T-helper 17 cell (primary cell): ENCODE measurements around the gene HOXB4. TPM values are rescaled to one million over a fixed set of nuclear protein-coding genes. Genes with fewer than 3 reads are reported as not detected.
"Not testable (repeated sequence)": the region's sequence is repeated elsewhere in the genome, so short reads cannot be mapped to it uniquely, and the experiment has no call there.

Experiments
- ATAC-seq: fragments of 150-1000 bp; cut with Tn5 transposase; 2 replicates; pipeline ENCODE4 v1.10.0; 2021; ENCODE audit warnings: mild to moderate bottlenecking, moderate library complexity
- DNase-seq, 3 donors: peaks; one replicate each; pipeline versions ENCODE4 v3.0.0 to v3.0.0-alpha.2; 2020 to 2021
- H3K9me3 ChIP-seq: one replicate; pipeline ENCODE4 v1.7.0; 2013; ENCODE audit warnings: low read length, mild to moderate bottlenecking; ENCODE audit not compliant: control insufficient read depth, poor library complexity, severe bottlenecking
- H3K27ac Mint-ChIP-seq: one replicate; pipeline ENCODE4 v1.8.0; 2022; ENCODE audit warnings: mild to moderate bottlenecking, moderate library complexity, mixed read lengths
- H3K27me3 Mint-ChIP-seq: one replicate; pipeline ENCODE4 v1.8.0; 2022; ENCODE audit warnings: mixed read lengths
- H3K36me3 Mint-ChIP-seq: one replicate; pipeline ENCODE4 v1.8.0; 2022; ENCODE audit warnings: low read depth, mixed read lengths
- H3K4me1 Mint-ChIP-seq: one replicate; pipeline ENCODE4 v1.8.0; 2022; ENCODE audit warnings: mild to moderate bottlenecking, mixed read lengths
- H3K4me3 Mint-ChIP-seq: one replicate; pipeline ENCODE4 v1.8.0; 2022; ENCODE audit warnings: mild to moderate bottlenecking, moderate library complexity, mixed read lengths
- total RNA-seq, 4 donors: library from RNA in 2 of 4; stranded (reverse) in 2 of 4; gene quantifications; one replicate each; pipeline ENCODE4 v1.2.3 and lab custom pipeline; 2022 to 2026

The HOXB4 gene
- total RNA-seq, 2 donors from 2014 or later = 0.91 to 1.8 TPM

- Mint-ChIP-seq H3K36me3 (peaks cover 10% of the 10 kb centered on the region), H3K4me1 (peaks cover 34% of the 10 kb centered on the region), H3K27ac (peak overlapping the region; percentile 98), H3K4me3 (peak overlapping the region; percentile 96), H3K27me3 (peaks cover 18% of the 10 kb centered on the region)
- peak; percentile 16 for ATAC-seq
- no peak for DNase-seq
- no peaks in the 10 kb centered on the region for H3K9me3 ChIP-seq
Measured at GRCh38 chr17:48541036-48541576, 37.0 kb downstream of the HOXB4 start.

- Mint-ChIP-seq H3K4me3 (peak overlapping the region; percentile 41), H3K27me3 (peaks cover 18% of the 10 kb centered on the region), H3K4me1 (peaks cover 32% of the 10 kb centered on the region), H3K27ac (peak overlapping the region; percentile 60), H3K36me3 (peaks cover 10% of the 10 kb centered on the region)
- H3K9me3 ChIP-seq = no peaks in the 10 kb centered on the region
- ATAC-seq (no peak), DNase-seq (no peak)
Measured at GRCh38 chr17:48540213-48540612, 37.9 kb downstream of the HOXB4 start.

- no peak for DNase-seq
- H3K9me3 ChIP-seq = no peaks in the 10 kb centered on the region
- ATAC-seq = no peak
- H3K27ac Mint-ChIP-seq = no peak overlapping the region
- H3K27me3 Mint-ChIP-seq = peaks cover 18% of the 10 kb centered on the region
- peaks cover 10% of the 10 kb centered on the region for H3K36me3 Mint-ChIP-seq
- H3K4me1 Mint-ChIP-seq = peaks cover 30% of the 10 kb centered on the region
- no peak overlapping the region for H3K4me3 Mint-ChIP-seq
Measured at GRCh38 chr17:48539177-48539576, 39.0 kb downstream of the HOXB4 start.

- H3K4me3 Mint-ChIP-seq = peak overlapping the region; percentile 45
- H3K27ac Mint-ChIP-seq = no peak overlapping the region
- H3K36me3 Mint-ChIP-seq = peaks cover 5% of the 10 kb centered on the region
- H3K9me3 ChIP-seq = no peaks in the 10 kb centered on the region
- peaks cover 20% of the 10 kb centered on the region for H3K27me3 Mint-ChIP-seq
- H3K4me1 Mint-ChIP-seq = peaks cover 22% of the 10 kb centered on the region
- ATAC-seq (no peak), DNase-seq (no peak)
Measured at GRCh38 chr17:48537316-48537715, 40.8 kb downstream of the HOXB4 start.

- not testable (repeated sequence) for ATAC-seq, DNase-seq
Measured at GRCh38 chr17:48535793-48536559, 42.2 kb downstream of the HOXB4 start.

GRCh38 chr17:48532261-48532660, 45.9 kb downstream of the HOXB4 start:
- peaks cover 2% of the 10 kb centered on the region for H3K4me1 Mint-ChIP-seq
- no peaks in the 10 kb centered on the region for H3K9me3 ChIP-seq
- DNase-seq (no peak), ATAC-seq (no peak)
- H3K27ac Mint-ChIP-seq = no peak overlapping the region
- no peak overlapping the region for H3K4me3 Mint-ChIP-seq
- no peaks in the 10 kb centered on the region for H3K36me3 Mint-ChIP-seq
- H3K27me3 Mint-ChIP-seq = peaks cover 19% of the 10 kb centered on the region

More at GRCh38 chr17:48535793-48536559, 42.2 kb downstream of the HOXB4 start:
- H3K4me3 Mint-ChIP-seq, H3K9me3 ChIP-seq, H3K36me3 Mint-ChIP-seq, H3K27ac Mint-ChIP-seq: not testable (repeated sequence)
- Mint-ChIP-seq H3K4me1 (peaks cover 13% of the 10 kb centered on the region), H3K27me3 (peaks cover 14% of the 10 kb centered on the region)

- DNase-seq (no peak), ATAC-seq (no peak)
- H3K9me3 ChIP-seq = no peaks in the 10 kb centered on the region
- H3K4me3 Mint-ChIP-seq = no peak within 1 kb of the TSS
- H3K27me3 Mint-ChIP-seq = peaks cover 25% of the 10 kb centered on the region
- H3K36me3 Mint-ChIP-seq = no peaks in the 10 kb centered on the region
- peaks cover 5% of the 10 kb centered on the region for H3K4me1 Mint-ChIP-seq
- H3K27ac Mint-ChIP-seq = no peak within 1 kb of the TSS
Measured at GRCh38 chr17:48530887-48531272, 47.3 kb downstream of the HOXB4 start, which contains the start of gene HOXB1. HOXB1 (minus strand) TSS chr17:48531011; CDS start chr17:48530904, 107 bp downstream.

- no peaks in the 10 kb centered on the region for H3K9me3 ChIP-seq
- Mint-ChIP-seq H3K27ac (no peak overlapping the region), H3K27me3 (peaks cover 31% of the 10 kb centered on the region), H3K4me1 (peaks cover 5% of the 10 kb centered on the region), H3K36me3 (no peaks in the 10 kb centered on the region), H3K4me3 (no peak overlapping the region)
- DNase-seq (no peak), ATAC-seq (no peak)
Measured at GRCh38 chr17:48530208-48530886, 47.8 kb downstream of the HOXB4 start.

GRCh38 chr17:48529683-48530009, 48.5 kb downstream of the HOXB4 start:
- DNase-seq = no peak
- H3K4me1 Mint-ChIP-seq = peaks cover 5% of the 10 kb centered on the region
- no peaks in the 10 kb centered on the region for H3K9me3 ChIP-seq
- H3K4me3 Mint-ChIP-seq = no peak overlapping the region
- H3K27me3 Mint-ChIP-seq = peaks cover 38% of the 10 kb centered on the region
- ATAC-seq = no peak
- peaks cover 2% of the 10 kb centered on the region for H3K36me3 Mint-ChIP-seq
- H3K27ac Mint-ChIP-seq = no peak overlapping the region

GRCh38 chr17:48528936-48529682, 49.0 kb downstream of the HOXB4 start:
- no peaks in the 10 kb centered on the region for H3K9me3 ChIP-seq
- ATAC-seq (no peak), DNase-seq (no peak)
- Mint-ChIP-seq H3K27me3 (peaks cover 43% of the 10 kb centered on the region), H3K4me1 (peaks cover 5% of the 10 kb centered on the region), H3K27ac (no peak overlapping the region), H3K36me3 (peaks cover 2% of the 10 kb centered on the region), H3K4me3 (no peak overlapping the region)

- Mint-ChIP-seq H3K27me3 (peaks cover 50% of the 10 kb centered on the region), H3K4me3 (no peak overlapping the region), H3K36me3 (peaks cover 2% of the 10 kb centered on the region), H3K4me1 (peaks cover 5% of the 10 kb centered on the region), H3K27ac (no peak overlapping the region)
- H3K9me3 ChIP-seq = no peaks in the 10 kb centered on the region
- ATAC-seq (no peak), DNase-seq (no peak)
Measured at GRCh38 chr17:48528153-48528935, 49.8 kb downstream of the HOXB4 start.

GRCh38 chr17:48527547-48527932, 50.6 kb downstream of the HOXB4 start:
- DNase-seq (no peak), ATAC-seq (no peak)
- Mint-ChIP-seq H3K36me3 (peaks cover 2% of the 10 kb centered on the region), H3K27me3 (peaks cover 54% of the 10 kb centered on the region), H3K27ac (no peak overlapping the region), H3K4me3 (no peak overlapping the region), H3K4me1 (peaks cover 5% of the 10 kb centered on the region)
- H3K9me3 ChIP-seq = no peaks in the 10 kb centered on the region
